Right lobe of liver (tissue), 6 donors: ENCODE data around the gene CDH23. TPM values are rescaled to one million over a fixed set of nuclear protein-coding genes. Genes with fewer than 3 reads are reported as not detected.

Experiments
- ATAC-seq, 4 donors: fragments of 200-7000 bp; cut with Tn5 transposase; one replicate each; pipeline ENCODE4 v1.9.1; 2020; ENCODE audit warnings: mild to moderate bottlenecking in 4 of 4, moderate library complexity in 4 of 4
- DNase-seq, 3 donors: peaks; one replicate each; pipeline ENCODE4 v3.0.0-alpha.2; 2020
- H3K27ac ChIP-seq, 3 donors: fragments of 200-600 bp; one replicate each; pipeline ENCODE4 v1.8.0; 2022
- H3K27me3 ChIP-seq, 2 donors: fragments of 200-600 bp; one replicate each; pipeline ENCODE4 v1.8.0; 2022
- H3K36me3 ChIP-seq, 4 donors: fragments of 200-600 bp; sonication (generic) in 1 of 4; one replicate each; pipeline versions ENCODE4 v1.5.1 to v1.8.0; 2017 to 2022; ENCODE audit warnings: control low read depth in 1 of 4
- H3K4me1 ChIP-seq, 4 donors: fragments of 200-600 bp; sonication (generic) in 1 of 4; one replicate each; pipeline versions ENCODE4 v1.5.1 to v1.8.0; 2017 to 2022; ENCODE audit warnings: control low read depth in 1 of 4
- H3K4me3 ChIP-seq, 3 donors: fragments of 200-600 bp; one replicate each; pipeline ENCODE4 v1.8.0; 2022
- H3K9me3 ChIP-seq, 4 donors: fragments of 200-600 bp; sonication (generic) in 1 of 4; one replicate each; pipeline versions ENCODE4 v1.5.1 to v1.8.0; 2017 to 2022; ENCODE audit warnings: control low read depth in 1 of 4
- POLR2A ChIP-seq: fragments of 450-650 bp; IDR thresholded peaks from one replicate; pipeline ENCODE4 v1.6.1; 2017; ENCODE audit warnings: antibody characterized with exemption, mild to moderate bottlenecking
- WGBS: methylation state at CpG from one replicate; pipeline ENCODE4 v1.1.6; 2018; ENCODE audit warnings: low coverage, low lambda C conversion rate; ENCODE audit not compliant: insufficient coverage; ENCODE audit errors: missing lambda C conversion rate; 5-methylcytosine and 5-hydroxymethylcytosine counted together
- intact Hi-C, 2 donors: fragments of 100-400 bp; cut with DNase I; formaldehyde crosslinking; loops; one replicate each; pipeline versions ENCODE4 v1.11.2 to v1.14.1; 2022
- total RNA-seq, 6 experiments: library from RNA; depleted of rRNA in 2 of 6; stranded (reverse); fragments of >200 nt in 2 of 6; fragmentation: NEBNext Ultra II Directional in 3 of 6; extraction: Animal tissue kit (Norgen Biotek cat#: 25700) in 3 of 6; gene quantifications; one replicate each; pipeline versions ENCODE4 v1.1.0 to v1.2.4, GENCODE V29; 2016 to 2023
- TF ChIP-seq, protein P1 (sequence below), 4 donors: fragments of 200-600 bp in 3 of 4; fragments of 450-650 bp in 1 of 4; IDR thresholded peaks; one replicate each; pipeline versions ENCODE4 v1.5.1 to v1.8.0; 2016 to 2022; ENCODE audit warnings: antibody characterized with exemption in 4 of 4, mild to moderate bottlenecking in 2 of 4
- donor health status: DM: no; HTN: yes; CAD: no.
- donor health status: DM: no; HTN: no; CAD: no.
- donor health status: DM: no; HTN: no; CAD: no.
- donor health status: DM: no; HTN: yes; CAD: no.
- donor health status: DM: no; HTN: yes; CAD: no.

CDH23 gene
- total RNA-seq, 6 experiments from 2014 or later, result 3.3 to 19.7 (median 6.3) TPM

DNA sequence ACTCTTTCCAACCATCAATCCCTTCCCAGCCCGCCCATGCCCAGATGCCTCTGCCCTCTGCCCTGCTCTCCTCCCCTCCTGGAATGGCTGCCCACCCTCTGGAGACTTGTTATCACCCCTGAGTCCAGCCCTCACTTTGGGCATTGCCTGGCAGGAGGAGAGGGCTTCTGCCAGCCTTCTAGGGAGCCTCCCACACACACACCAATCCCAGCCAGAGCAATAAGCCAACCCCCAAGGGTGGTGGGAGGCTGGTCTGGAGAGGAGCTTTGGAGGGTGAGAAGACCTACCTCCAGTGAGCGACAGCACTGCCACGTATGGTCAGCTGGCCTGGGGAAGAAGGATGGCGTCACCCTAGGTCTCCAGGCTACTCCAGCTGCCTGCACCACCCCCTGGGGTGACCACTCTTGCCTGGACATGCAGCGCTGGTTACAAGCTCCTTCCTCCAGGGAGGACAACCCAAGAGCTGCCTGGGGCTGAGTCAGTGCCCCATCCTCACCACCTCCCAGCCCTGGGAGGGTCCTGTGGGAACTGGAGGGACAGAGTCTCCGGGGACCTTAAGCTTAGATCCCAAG lies 314.4 kb downstream of the CDH23 start:
- ATAC-seq (no peak), DNase-seq (no peak)
- no peaks in the 10 kb centered on the region for H3K27me3 ChIP-seq
- no peaks in the 10 kb centered on the region for H3K9me3 ChIP-seq
- H3K4me3 ChIP-seq, result no peak overlapping the region
- H3K27ac ChIP-seq, result no peak overlapping the region
- H3K4me1 ChIP-seq, result peaks cover 0 to 8% (median 0%) of the 10 kb centered on the region in 4 donors
- no peak for TF ChIP-seq POLR2A
- TF ChIP-seq, protein P1, sequence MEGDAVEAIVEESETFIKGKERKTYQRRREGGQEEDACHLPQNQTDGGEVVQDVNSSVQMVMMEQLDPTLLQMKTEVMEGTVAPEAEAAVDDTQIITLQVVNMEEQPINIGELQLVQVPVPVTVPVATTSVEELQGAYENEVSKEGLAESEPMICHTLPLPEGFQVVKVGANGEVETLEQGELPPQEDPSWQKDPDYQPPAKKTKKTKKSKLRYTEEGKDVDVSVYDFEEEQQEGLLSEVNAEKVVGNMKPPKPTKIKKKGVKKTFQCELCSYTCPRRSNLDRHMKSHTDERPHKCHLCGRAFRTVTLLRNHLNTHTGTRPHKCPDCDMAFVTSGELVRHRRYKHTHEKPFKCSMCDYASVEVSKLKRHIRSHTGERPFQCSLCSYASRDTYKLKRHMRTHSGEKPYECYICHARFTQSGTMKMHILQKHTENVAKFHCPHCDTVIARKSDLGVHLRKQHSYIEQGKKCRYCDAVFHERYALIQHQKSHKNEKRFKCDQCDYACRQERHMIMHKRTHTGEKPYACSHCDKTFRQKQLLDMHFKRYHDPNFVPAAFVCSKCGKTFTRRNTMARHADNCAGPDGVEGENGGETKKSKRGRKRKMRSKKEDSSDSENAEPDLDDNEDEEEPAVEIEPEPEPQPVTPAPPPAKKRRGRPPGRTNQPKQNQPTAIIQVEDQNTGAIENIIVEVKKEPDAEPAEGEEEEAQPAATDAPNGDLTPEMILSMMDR (IDR thresholded peaks at IDR 0.05), result no peak
- H3K36me3 ChIP-seq, result no peaks in the 10 kb centered on the region
- WGBS, result no CpG with 5 or more reads among the region's 6 CpGs
- intact Hi-C loops, result no loop called here

- H3K4me1 ChIP-seq, result peaks cover 0 to 8% (median 0%) of the 10 kb centered on the region in 4 donors
- peak overlapping the region in 1 of 3 donors; percentile 53 for H3K27ac ChIP-seq
- intact Hi-C loops, result no loop called here
- H3K36me3 ChIP-seq, result no peaks in the 10 kb centered on the region
- ATAC-seq (no peak), DNase-seq (no peak)
- TF ChIP-seq, protein P1 (IDR thresholded peaks at IDR 0.05), result no peak
- no peak for TF ChIP-seq POLR2A
- H3K27me3 ChIP-seq, result no peaks in the 10 kb centered on the region
- no peaks in the 10 kb centered on the region for H3K9me3 ChIP-seq
- no peak overlapping the region for H3K4me3 ChIP-seq
- WGBS, result 71% methylated on average over 2 of the region's 2 CpGs
These were observed 315.4 kb downstream of the CDH23 start for GRCh38 chr10:71712170-71712569.

- 62% methylated on average over 6 of the region's 17 CpGs for WGBS
- Histone ChIP-seq H3K36me3 (no peaks in the 10 kb centered on the region), H3K4me1 (peaks cover 0 to 8% (median 0%) of the 10 kb centered on the region in 4 donors), H3K27me3 (no peaks in the 10 kb centered on the region), H3K27ac (peak overlapping the region in 2 of 3 donors; percentile 53 to 57), H3K9me3 (no peaks in the 10 kb centered on the region), H3K4me3 (no peak overlapping the region)
- DNase-seq (no peak), ATAC-seq (no peak)
- intact Hi-C loops, result no loop called here
- no peak for TF ChIP-seq POLR2A
- TF ChIP-seq, protein P1 (IDR thresholded peaks at IDR 0.05), result no peak
These were observed 315.9 kb downstream of the CDH23 start for GRCh38 chr10:71712572-71713134.

- no peak for TF ChIP-seq POLR2A
- TF ChIP-seq, protein P1 (IDR thresholded peaks at IDR 0.05), result peak in 1 of 4 donors; percentile 6
- Histone ChIP-seq H3K4me3 (no peak overlapping the region), H3K27ac (peak overlapping the region; percentile 26 to 57 (median 53)), H3K9me3 (no peaks in the 10 kb centered on the region), H3K4me1 (peaks cover 0 to 7% (median 0%) of the 10 kb centered on the region in 4 donors), H3K36me3 (no peaks in the 10 kb centered on the region), H3K27me3 (no peaks in the 10 kb centered on the region)
- WGBS, result 46% methylated on average over 6 of the region's 12 CpGs
- intact Hi-C loops, result no loop called here
- ATAC-seq, result peak; percentile 25 to 56 (median 36)
- DNase-seq, result peak in 2 of 3 donors; percentile 55 to 62
These were observed 316.7 kb downstream of the CDH23 start for GRCh38 chr10:71713135-71714030.
